Tibial artery (tissue), 4 donors: ENCODE measurements around the gene GCGR.

Experiments
- DNase-seq, 2 donors: peaks; one replicate each; pipeline ENCODE4 v3.0.0-alpha.2; 2019
- H3K27ac ChIP-seq, 2 donors: fragments of 200-600 bp; sonication (generic) in 1 of 2; 1 replicate in 1 of 2; 2 replicates in 1 of 2; pipeline ENCODE4 v1.5.1; 2018 to 2019; ENCODE audit warnings: mild to moderate bottlenecking in 1 of 2
- H3K27me3 ChIP-seq, 2 donors: fragments of 200-600 bp; sonication (generic) in 1 of 2; one replicate each; pipeline versions ENCODE4 v1.5.1 to v1.6.0; 2016 to 2019
- H3K36me3 ChIP-seq, 3 donors: fragments of 200-600 bp; sonication (generic) in 2 of 3; one replicate each; pipeline ENCODE4 v1.5.1; 2016 to 2019; ENCODE audit warnings: mild to moderate bottlenecking in 2 of 3
- H3K4me1 ChIP-seq, 4 donors: fragments of 200-600 bp; sonication (generic) in 2 of 4; 1 replicate in 3 of 4; 2 replicates in 1 of 4; pipeline ENCODE4 v1.5.1; 2016 to 2019
- H3K4me3 ChIP-seq, 2 donors: fragments of 200-600 bp; sonication (generic) in 1 of 2; 1 replicate in 1 of 2; 2 replicates in 1 of 2; pipeline ENCODE4 v1.5.1; 2018 to 2019; ENCODE audit warnings: mild to moderate bottlenecking in 2 of 2
- H3K9me3 ChIP-seq, 3 donors: fragments of 200-600 bp; sonication (generic) in 1 of 3; one replicate each; pipeline ENCODE4 v1.5.1; 2016 to 2019
- CTCF ChIP-seq, 2 experiments: fragments of 200-600 bp in 1 of 2; fragments of 450-650 bp in 1 of 2; IDR thresholded peaks; one replicate each; pipeline ENCODE4 v1.5.1; 2017 to 2019; ENCODE audit warnings: antibody characterized with exemption in 2 of 2, mild to moderate bottlenecking in 1 of 2, moderate library complexity in 1 of 2
- intact Hi-C: fragments of 100-400 bp; cut with DNase I; formaldehyde crosslinking; loops from one replicate; pipeline ENCODE4 v1.15.0; 2023; ENCODE audit warnings: low total_unique reads

GCGR gene

GRCh38 chr17:81806461-81807209, 2.7 kb downstream of the GCGR start:
- no peak for TF ChIP-seq CTCF (IDR thresholded peaks at IDR 0.05)
- intact Hi-C loops = no loop called here
- no peak overlapping the region for H3K4me3 ChIP-seq

GRCh38 chr17:81807210-81807719, 3.3 kb downstream of the GCGR start:
- H3K27me3 ChIP-seq = peaks cover 0 to 94% of the 10 kb centered on the region in 2 donors
- intact Hi-C loops = no loop called here
- no peak overlapping the region for H3K4me3 ChIP-seq
- TF ChIP-seq CTCF (IDR thresholded peaks at IDR 0.05) = no peak
- H3K36me3 ChIP-seq = no peaks in the 10 kb centered on the region
- no peak overlapping the region for H3K27ac ChIP-seq
- peaks cover 0 to 22% (median 17%) of the 10 kb centered on the region in 4 donors for H3K4me1 ChIP-seq
- DNase-seq = no peak
- H3K9me3 ChIP-seq = no peaks in the 10 kb centered on the region

More at GRCh38 chr17:81806461-81807209, 2.7 kb downstream of the GCGR start:
- DNase-seq = no peak
- no peak overlapping the region for H3K27ac ChIP-seq
- peaks cover 0 to 94% of the 10 kb centered on the region in 2 donors for H3K27me3 ChIP-seq
- H3K4me1 ChIP-seq = peaks cover 0 to 22% (median 17%) of the 10 kb centered on the region in 4 donors
- no peaks in the 10 kb centered on the region for H3K9me3 ChIP-seq
- H3K36me3 ChIP-seq = no peaks in the 10 kb centered on the region

- no peak for TF ChIP-seq CTCF (IDR thresholded peaks at IDR 0.05)
- no peak for DNase-seq
- Histone ChIP-seq H3K4me3 (no peak overlapping the region), H3K27me3 (peaks cover 0 to 94% of the 10 kb centered on the region in 2 donors), H3K9me3 (no peaks in the 10 kb centered on the region), H3K36me3 (no peaks in the 10 kb centered on the region), H3K4me1 (peaks cover 0 to 22% (median 17%) of the 10 kb centered on the region in 4 donors), H3K27ac (no peak overlapping the region)
- intact Hi-C loops = no loop called here
Observed at GRCh38 chr17:81807839-81808238, 3.9 kb downstream of the GCGR start.

GRCh38 chr17:81808778-81809555, 5.0 kb downstream of the GCGR start:
- TF ChIP-seq CTCF (IDR thresholded peaks at IDR 0.05) = no peak
- no peak overlapping the region for H3K4me3 ChIP-seq
- H3K27ac ChIP-seq = no peak overlapping the region
- no peaks in the 10 kb centered on the region for H3K9me3 ChIP-seq
- intact Hi-C loops = no loop called here
- H3K36me3 ChIP-seq = no peaks in the 10 kb centered on the region
- H3K27me3 ChIP-seq = peaks cover 0 to 94% of the 10 kb centered on the region in 2 donors
- peaks cover 0 to 13% (median 10%) of the 10 kb centered on the region in 4 donors for H3K4me1 ChIP-seq
- no peak for DNase-seq

- Histone ChIP-seq H3K4me1 (peaks cover 0 to 7% (median 4%) of the 10 kb centered on the region in 4 donors), H3K27me3 (peaks cover 0 to 88% of the 10 kb centered on the region in 2 donors), H3K36me3 (no peaks in the 10 kb centered on the region), H3K4me3 (no peak overlapping the region), H3K27ac (no peak overlapping the region), H3K9me3 (no peaks in the 10 kb centered on the region)
- intact Hi-C loops = no loop called here
- DNase-seq = no peak
- TF ChIP-seq CTCF (IDR thresholded peaks at IDR 0.05) = no peak
Observed at GRCh38 chr17:81809556-81809998, 5.6 kb downstream of the GCGR start.
